ENCODE measurements around the gene DGKG.

Gene DGKG

GRCh38 chr3:186241910-186242821 is 119.9 kb downstream of the DGKG start:
- no peaks in the 10 kb centered on the region for H3K36me3 ChIP-seq (ENCODE audit: control insufficient read depth, insufficient read depth, low read length)
- no peaks in the 10 kb centered on the region for H3K27me3 ChIP-seq (ENCODE audit: control insufficient read depth, insufficient read depth, low read length)
- DNase-seq (ENCODE audit: low read depth, low spot score), result peak; percentile 75
- WGBS (ENCODE audit: insufficient coverage, insufficient read length), result no CpG with 5 or more reads among the region's 21 CpGs
- H3K4me3 ChIP-seq (ENCODE audit: low read length), result no peak overlapping the region
- H3K9me3 ChIP-seq (ENCODE audit: control insufficient read depth, insufficient read depth, low read length), result no peaks in the 10 kb centered on the region
- H3K4me1 ChIP-seq (ENCODE audit: control insufficient read depth, insufficient read depth, low read length), result peaks cover 4% of the 10 kb centered on the region; the same call in 1 of the 2 replicates
- no peak overlapping the region for H3K27ac ChIP-seq (ENCODE audit: low read length)

GRCh38 chr3:186239321-186239720 is 122.7 kb downstream of the DGKG start:
- Histone ChIP-seq H3K9me3 (ENCODE audit: control insufficient read depth, insufficient read depth, low read length) (no peaks in the 10 kb centered on the region), H3K27ac (ENCODE audit: low read length) (no peak overlapping the region), H3K4me1 (ENCODE audit: control insufficient read depth, insufficient read depth, low read length) (peaks cover 4% of the 10 kb centered on the region; the same call in 1 of the 2 replicates), H3K36me3 (ENCODE audit: control insufficient read depth, insufficient read depth, low read length) (no peaks in the 10 kb centered on the region), H3K27me3 (ENCODE audit: control insufficient read depth, insufficient read depth, low read length) (no peaks in the 10 kb centered on the region), H3K4me3 (ENCODE audit: low read length) (no peak overlapping the region; the same call in 1 of the 2 replicates)
- no CpG with 5 or more reads among the region's 10 CpGs for WGBS (ENCODE audit: insufficient coverage, insufficient read length)
- DNase-seq (ENCODE audit: low read depth, low spot score), result peak; percentile 50

- H3K27me3 ChIP-seq (ENCODE audit: control insufficient read depth, insufficient read depth, low read length), result no peaks in the 10 kb centered on the region
- H3K4me1 ChIP-seq (ENCODE audit: control insufficient read depth, insufficient read depth, low read length), result peaks cover 4% of the 10 kb centered on the region; the same call in 1 of the 2 replicates
- no CpG with 5 or more reads among the region's 2 CpGs for WGBS (ENCODE audit: insufficient coverage, insufficient read length)
These were observed 124.1 kb downstream of the DGKG start for GRCh38 chr3:186237915-186238314.

GRCh38 chr3:186236357-186237020 is 125.5 kb downstream of the DGKG start:
- Histone ChIP-seq H3K27me3 (ENCODE audit: control insufficient read depth, insufficient read depth, low read length) (no peaks in the 10 kb centered on the region), H3K27ac (ENCODE audit: low read length) (no peak overlapping the region), H3K4me3 (ENCODE audit: low read length) (no peak overlapping the region), H3K4me1 (ENCODE audit: control insufficient read depth, insufficient read depth, low read length) (peaks cover 2% of the 10 kb centered on the region; the same call in 1 of the 2 replicates), H3K9me3 (ENCODE audit: control insufficient read depth, insufficient read depth, low read length) (no peaks in the 10 kb centered on the region), H3K36me3 (ENCODE audit: control insufficient read depth, insufficient read depth, low read length) (no peaks in the 10 kb centered on the region)
- no peak for DNase-seq (ENCODE audit: low read depth, low spot score)
- no CpG with 5 or more reads among the region's 6 CpGs for WGBS (ENCODE audit: insufficient coverage, insufficient read length)

More at GRCh38 chr3:186237915-186238314, 124.1 kb downstream of the DGKG start:
- H3K27ac ChIP-seq (ENCODE audit: low read length), result no peak overlapping the region
- DNase-seq (ENCODE audit: low read depth, low spot score), result no peak
- no peak overlapping the region for H3K4me3 ChIP-seq (ENCODE audit: low read length)
- no peaks in the 10 kb centered on the region for H3K9me3 ChIP-seq (ENCODE audit: control insufficient read depth, insufficient read depth, low read length)
- no peaks in the 10 kb centered on the region for H3K36me3 ChIP-seq (ENCODE audit: control insufficient read depth, insufficient read depth, low read length)

GRCh38 chr3:186235554-186235953 is 126.5 kb downstream of the DGKG start:
- Histone ChIP-seq H3K4me3 (ENCODE audit: low read length) (no peak overlapping the region), H3K4me1 (ENCODE audit: control insufficient read depth, insufficient read depth, low read length) (peaks cover 2% of the 10 kb centered on the region; the same call in 1 of the 2 replicates), H3K9me3 (ENCODE audit: control insufficient read depth, insufficient read depth, low read length) (no peaks in the 10 kb centered on the region), H3K27ac (ENCODE audit: low read length) (no peak overlapping the region), H3K36me3 (ENCODE audit: control insufficient read depth, insufficient read depth, low read length) (no peaks in the 10 kb centered on the region), H3K27me3 (ENCODE audit: control insufficient read depth, insufficient read depth, low read length) (no peaks in the 10 kb centered on the region)
- DNase-seq (ENCODE audit: low read depth, low spot score), result no peak
- WGBS (ENCODE audit: insufficient coverage, insufficient read length), result no CpG with 5 or more reads among the region's 5 CpGs

- Histone ChIP-seq H3K27me3 (ENCODE audit: control insufficient read depth, insufficient read depth, low read length) (no peaks in the 10 kb centered on the region), H3K4me1 (ENCODE audit: control insufficient read depth, insufficient read depth, low read length) (peaks cover under 1% of the 10 kb centered on the region; the same call in 1 of the 2 replicates), H3K36me3 (ENCODE audit: control insufficient read depth, insufficient read depth, low read length) (no peaks in the 10 kb centered on the region), H3K4me3 (ENCODE audit: low read length) (no peak overlapping the region), H3K27ac (ENCODE audit: low read length) (no peak overlapping the region), H3K9me3 (ENCODE audit: control insufficient read depth, insufficient read depth, low read length) (no peaks in the 10 kb centered on the region)
- DNase-seq (ENCODE audit: low read depth, low spot score), result no peak
- no CpG with 5 or more reads among the region's 5 CpGs for WGBS (ENCODE audit: insufficient coverage, insufficient read length)
These were observed 127.9 kb downstream of the DGKG start for GRCh38 chr3:186234152-186234551.

GRCh38 chr3:186226482-186226881 is 135.6 kb downstream of the DGKG start:
- Histone ChIP-seq H3K4me1 (ENCODE audit: control insufficient read depth, insufficient read depth, low read length) (no peaks in the 10 kb centered on the region), H3K4me3 (ENCODE audit: low read length) (no peak overlapping the region), H3K36me3 (ENCODE audit: control insufficient read depth, insufficient read depth, low read length) (no peaks in the 10 kb centered on the region), H3K9me3 (ENCODE audit: control insufficient read depth, insufficient read depth, low read length) (no peaks in the 10 kb centered on the region), H3K27ac (ENCODE audit: low read length) (no peak overlapping the region), H3K27me3 (ENCODE audit: control insufficient read depth, insufficient read depth, low read length) (no peaks in the 10 kb centered on the region)
- DNase-seq (ENCODE audit: low read depth, low spot score), result no peak
- no CpG with 5 or more reads among the region's 2 CpGs for WGBS (ENCODE audit: insufficient coverage, insufficient read length)

- Histone ChIP-seq H3K9me3 (ENCODE audit: control insufficient read depth, insufficient read depth, low read length) (no peaks in the 10 kb centered on the region), H3K27ac (ENCODE audit: low read length) (no peak overlapping the region), H3K36me3 (ENCODE audit: control insufficient read depth, insufficient read depth, low read length) (no peaks in the 10 kb centered on the region), H3K4me3 (ENCODE audit: low read length) (no peak overlapping the region), H3K27me3 (ENCODE audit: control insufficient read depth, insufficient read depth, low read length) (no peaks in the 10 kb centered on the region), H3K4me1 (ENCODE audit: control insufficient read depth, insufficient read depth, low read length) (no peaks in the 10 kb centered on the region)
- WGBS (ENCODE audit: insufficient coverage, insufficient read length), result no CpG with 5 or more reads among the region's 6 CpGs
- DNase-seq (ENCODE audit: low read depth, low spot score), result no peak
These were observed 136.4 kb downstream of the DGKG start for GRCh38 chr3:186225603-186226002.

- Histone ChIP-seq H3K4me3 (ENCODE audit: low read length) (no peak overlapping the region), H3K36me3 (ENCODE audit: control insufficient read depth, insufficient read depth, low read length) (no peaks in the 10 kb centered on the region), H3K27ac (ENCODE audit: low read length) (no peak overlapping the region), H3K4me1 (ENCODE audit: control insufficient read depth, insufficient read depth, low read length) (no peaks in the 10 kb centered on the region), H3K27me3 (ENCODE audit: control insufficient read depth, insufficient read depth, low read length) (no peaks in the 10 kb centered on the region), H3K9me3 (ENCODE audit: control insufficient read depth, insufficient read depth, low read length) (no peaks in the 10 kb centered on the region)
- no peak for DNase-seq (ENCODE audit: low read depth, low spot score)
- no CpG with 5 or more reads among the region's 7 CpGs for WGBS (ENCODE audit: insufficient coverage, insufficient read length)
These were observed 137.9 kb downstream of the DGKG start for GRCh38 chr3:186224041-186224610.

- DNase-seq (ENCODE audit: low read depth, low spot score), result no peak
- Histone ChIP-seq H3K4me3 (ENCODE audit: low read length) (no peak overlapping the region), H3K4me1 (ENCODE audit: control insufficient read depth, insufficient read depth, low read length) (no peaks in the 10 kb centered on the region), H3K9me3 (ENCODE audit: control insufficient read depth, insufficient read depth, low read length) (no peaks in the 10 kb centered on the region), H3K27me3 (ENCODE audit: control insufficient read depth, insufficient read depth, low read length) (no peaks in the 10 kb centered on the region), H3K36me3 (ENCODE audit: control insufficient read depth, insufficient read depth, low read length) (no peaks in the 10 kb centered on the region), H3K27ac (ENCODE audit: low read length) (no peak overlapping the region)
- WGBS (ENCODE audit: insufficient coverage, insufficient read length), result no CpG with 5 or more reads among the region's 5 CpGs
These were observed 138.6 kb downstream of the DGKG start for GRCh38 chr3:186223476-186223875.
